Tibial nerve (tissue), 4 donors: Measurements from ENCODE around the gene LRRC8D.
A peak's percentile ranks its signal among the peaks of the same experiment; 100 is the strongest.

ENCODE experiments used
- EP300 ChIP-seq, 2 donors: sonication (generic); formaldehyde crosslinking; IDR thresholded peaks; one replicate each; pipeline ENCODE4 v1.6.1; 2017; ENCODE audit warnings: antibody characterized with exemption in 2 of 2, mild to moderate bottlenecking in 1 of 2
- TF ChIP-seq, protein P1 (sequence below), 5 experiments: fragments of 200-600 bp in 3 of 5; fragments of 450-650 bp in 2 of 5; sonication (generic) in 3 of 5; IDR thresholded peaks; one replicate each; pipeline ENCODE4 v1.5.1; 2016 to 2019; ENCODE audit warnings: antibody characterized with exemption in 5 of 5, mild to moderate bottlenecking in 3 of 5, moderate library complexity in 2 of 5

DNA sequence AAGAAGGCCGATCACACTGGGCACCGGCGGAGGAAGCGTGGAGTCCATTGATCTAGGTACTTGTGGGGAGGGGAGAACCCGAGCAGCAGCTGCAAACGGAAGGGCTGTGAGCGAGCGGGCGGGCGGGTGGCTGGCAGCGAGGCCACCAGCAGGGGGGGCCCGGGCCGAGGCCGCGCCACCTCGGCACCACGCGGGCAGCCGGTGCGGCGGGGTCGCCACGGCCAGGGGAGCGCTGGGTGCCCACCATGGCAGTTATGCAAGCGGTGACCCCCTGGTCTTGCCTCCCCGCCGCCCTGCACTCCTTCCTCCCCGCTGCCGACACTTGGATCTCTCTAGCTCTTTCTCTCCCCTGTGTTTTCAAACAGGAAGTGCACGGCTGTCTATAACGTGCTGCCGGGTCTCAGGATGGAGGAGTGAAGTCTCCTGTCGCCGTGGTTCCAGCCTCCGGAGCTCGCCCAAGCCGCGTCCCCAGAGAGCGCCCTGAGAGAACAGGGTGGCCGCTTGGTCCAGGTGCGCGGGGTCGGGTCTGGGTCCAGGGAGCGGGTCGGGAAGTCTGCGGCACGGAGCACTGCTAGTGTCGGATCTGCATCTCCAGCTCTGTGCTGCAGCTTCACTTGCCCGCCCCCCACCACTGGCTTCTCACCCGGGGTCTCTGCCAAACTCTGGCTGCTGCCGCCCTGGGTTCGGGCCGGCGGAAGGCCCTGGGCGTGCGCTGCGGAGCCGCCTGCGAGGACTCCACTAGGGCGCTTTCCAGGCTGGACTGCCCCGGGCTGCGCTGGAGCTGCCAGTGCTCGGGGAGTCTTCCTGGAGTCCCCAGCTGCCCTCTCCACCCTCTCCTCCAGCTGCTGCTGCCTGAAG lies 22.7 kb downstream of the LRRC8D start:
- TF ChIP-seq, protein P1, sequence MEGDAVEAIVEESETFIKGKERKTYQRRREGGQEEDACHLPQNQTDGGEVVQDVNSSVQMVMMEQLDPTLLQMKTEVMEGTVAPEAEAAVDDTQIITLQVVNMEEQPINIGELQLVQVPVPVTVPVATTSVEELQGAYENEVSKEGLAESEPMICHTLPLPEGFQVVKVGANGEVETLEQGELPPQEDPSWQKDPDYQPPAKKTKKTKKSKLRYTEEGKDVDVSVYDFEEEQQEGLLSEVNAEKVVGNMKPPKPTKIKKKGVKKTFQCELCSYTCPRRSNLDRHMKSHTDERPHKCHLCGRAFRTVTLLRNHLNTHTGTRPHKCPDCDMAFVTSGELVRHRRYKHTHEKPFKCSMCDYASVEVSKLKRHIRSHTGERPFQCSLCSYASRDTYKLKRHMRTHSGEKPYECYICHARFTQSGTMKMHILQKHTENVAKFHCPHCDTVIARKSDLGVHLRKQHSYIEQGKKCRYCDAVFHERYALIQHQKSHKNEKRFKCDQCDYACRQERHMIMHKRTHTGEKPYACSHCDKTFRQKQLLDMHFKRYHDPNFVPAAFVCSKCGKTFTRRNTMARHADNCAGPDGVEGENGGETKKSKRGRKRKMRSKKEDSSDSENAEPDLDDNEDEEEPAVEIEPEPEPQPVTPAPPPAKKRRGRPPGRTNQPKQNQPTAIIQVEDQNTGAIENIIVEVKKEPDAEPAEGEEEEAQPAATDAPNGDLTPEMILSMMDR (IDR thresholded peaks at IDR 0.05): peak; percentile 78 to 86 (median 85)
- no peak for TF ChIP-seq EP300 (IDR thresholded peaks at IDR 0.05)
